Activated T-cell treated with anti-CD3 and anti-CD28 coated beads for 24 hours (primary cell): ENCODE measurements around the gene ASS1.

Experiments used
- DNase-seq: peaks from one replicate; pipeline ENCODE4 v3.0.0-alpha.2; 2020; ENCODE audit warnings: low read depth

Gene ASS1

DNA sequence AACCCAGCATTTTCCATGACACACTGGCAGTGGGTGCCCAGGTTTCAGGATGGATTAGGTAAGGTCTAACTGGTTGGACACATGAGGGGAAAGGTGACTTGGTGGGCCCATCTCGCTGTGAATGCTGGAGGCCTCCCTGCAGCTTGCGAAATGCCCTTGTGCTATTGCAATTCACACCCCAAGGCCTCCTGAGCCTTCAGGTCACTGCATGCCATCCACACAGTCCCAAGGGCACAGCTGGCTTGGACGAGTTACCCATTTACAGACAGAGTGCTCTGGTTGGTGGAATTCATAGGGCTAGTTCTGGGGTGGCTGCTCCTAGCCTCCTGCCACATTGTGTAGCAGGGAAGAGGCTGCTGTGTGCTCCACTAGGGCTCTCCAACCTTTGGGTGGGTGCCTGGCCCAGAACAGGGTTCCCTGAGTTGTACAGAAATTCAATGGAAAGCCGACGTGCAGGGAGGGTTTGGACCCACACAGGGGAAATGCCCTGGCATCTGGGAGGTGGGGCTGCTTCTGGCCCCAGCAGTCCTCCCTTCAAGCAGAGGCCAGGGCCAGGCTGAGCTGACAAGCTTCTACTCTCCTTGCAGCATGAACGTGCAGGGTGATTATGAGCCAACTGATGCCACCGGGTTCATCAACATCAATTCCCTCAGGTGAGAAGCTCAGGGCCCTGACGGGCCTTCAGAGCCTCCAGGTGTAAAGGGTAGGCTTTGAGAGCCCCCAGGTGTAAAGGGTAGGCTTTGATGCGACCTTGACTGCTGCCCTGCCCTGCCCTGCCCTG is 54.3 kb downstream of the ASS1 start:
- no peak for DNase-seq

GRCh38 chr9:130499804-130500263 is 55.1 kb downstream of the ASS1 start:
- DNase-seq = no peak

DNA sequence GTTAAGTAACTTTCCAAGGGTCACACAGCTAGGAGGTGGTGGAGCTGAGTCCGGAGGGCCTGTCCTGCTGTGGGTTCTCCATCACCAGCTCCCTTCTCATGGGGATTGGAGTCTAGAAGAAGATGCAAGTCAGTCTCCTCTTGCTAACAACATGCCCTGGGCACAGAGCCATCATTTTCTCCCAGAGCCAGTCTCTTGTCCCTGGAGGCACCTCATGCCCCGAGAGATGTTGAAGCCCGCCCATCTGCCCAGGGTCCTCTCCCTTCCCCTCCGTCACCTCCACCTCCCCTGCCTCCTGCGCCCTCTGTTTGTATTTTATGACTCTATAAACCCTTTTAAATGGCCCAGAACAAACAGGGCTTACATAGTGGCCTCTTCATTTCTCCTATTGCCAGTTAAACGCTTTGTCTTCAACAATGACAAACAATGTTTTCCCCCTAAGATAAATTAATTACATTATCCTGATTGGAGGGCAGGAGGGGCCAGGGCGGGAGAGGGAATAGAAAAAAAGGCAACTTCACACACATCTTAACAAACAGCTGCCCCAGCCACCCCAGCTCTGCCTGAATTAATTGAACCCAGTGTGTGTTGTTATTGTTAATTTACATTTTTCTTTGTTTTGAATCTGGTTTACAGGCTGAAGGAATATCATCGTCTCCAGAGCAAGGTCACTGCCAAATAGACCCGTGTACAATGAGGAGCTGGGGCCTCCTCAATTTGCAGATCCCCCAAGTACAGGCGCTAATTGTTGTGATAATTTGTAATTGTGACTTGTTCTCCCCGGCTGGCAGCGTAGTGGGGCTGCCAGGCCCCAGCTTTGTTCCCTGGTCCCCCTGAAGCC is 55.8 kb downstream of the ASS1 start:
- no peak for DNase-seq

GRCh38 chr9:130501639-130502038 is 56.9 kb downstream of the ASS1 start:
- DNase-seq = no peak

DNA sequence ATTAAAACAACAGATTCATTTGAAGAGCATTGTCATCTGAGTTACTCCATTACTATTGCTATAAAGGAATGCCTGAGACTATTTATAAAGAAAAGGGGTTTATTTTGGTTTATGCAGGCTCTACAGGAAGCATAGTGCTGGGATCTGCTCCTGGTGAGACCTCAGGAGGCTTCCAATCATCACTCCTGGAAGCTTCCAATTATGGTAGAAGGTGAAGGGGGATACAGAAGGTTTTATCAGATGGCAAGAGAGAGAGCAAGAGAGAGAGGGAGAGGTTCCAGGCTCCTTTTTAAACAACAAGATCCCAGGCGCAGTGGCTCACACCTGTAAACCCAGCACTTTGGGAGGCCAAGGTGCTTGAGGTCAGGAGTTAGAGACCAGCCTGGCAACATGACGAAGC is 63.5 kb downstream of the ASS1 start:
- DNase-seq = no peak

DNA sequence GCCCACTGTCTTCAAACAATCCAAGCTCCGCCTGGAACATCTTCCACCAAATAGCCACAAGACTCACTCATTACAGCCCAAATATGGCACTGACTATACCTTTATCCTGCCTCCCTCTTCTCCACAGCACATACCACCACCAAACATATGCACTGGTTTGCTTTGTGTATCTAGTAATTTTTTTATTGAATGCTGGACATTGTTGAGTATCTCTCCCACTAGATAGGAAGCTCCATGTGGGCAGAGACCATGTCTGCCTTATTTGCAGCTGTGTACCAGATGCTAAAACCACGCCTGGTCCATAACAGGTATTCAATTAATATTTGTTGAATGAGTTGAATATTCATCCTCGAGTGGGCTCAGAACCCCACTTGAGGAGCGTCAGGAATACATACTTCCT is 67.4 kb downstream of the ASS1 start:
- no peak for DNase-seq

DNA sequence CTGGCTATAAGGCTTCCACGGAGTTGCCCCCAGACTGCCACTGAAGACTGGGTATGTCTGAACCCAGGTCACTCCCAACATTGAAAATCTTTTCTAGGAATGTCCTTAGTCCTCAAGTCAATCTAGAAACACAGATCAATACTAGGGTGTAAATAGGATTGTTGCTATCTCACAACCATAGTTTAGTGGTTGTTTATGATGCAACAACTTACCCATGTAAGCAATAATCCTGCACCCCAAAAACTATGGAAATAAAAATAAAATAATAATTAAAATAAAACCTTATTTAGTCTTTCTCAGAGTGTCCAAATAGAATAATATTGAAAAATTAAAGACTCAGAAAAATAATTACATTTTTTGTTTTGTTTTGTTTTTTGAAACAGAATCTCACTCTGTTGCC is 68.3 kb downstream of the ASS1 start:
- DNase-seq = no peak

DNA sequence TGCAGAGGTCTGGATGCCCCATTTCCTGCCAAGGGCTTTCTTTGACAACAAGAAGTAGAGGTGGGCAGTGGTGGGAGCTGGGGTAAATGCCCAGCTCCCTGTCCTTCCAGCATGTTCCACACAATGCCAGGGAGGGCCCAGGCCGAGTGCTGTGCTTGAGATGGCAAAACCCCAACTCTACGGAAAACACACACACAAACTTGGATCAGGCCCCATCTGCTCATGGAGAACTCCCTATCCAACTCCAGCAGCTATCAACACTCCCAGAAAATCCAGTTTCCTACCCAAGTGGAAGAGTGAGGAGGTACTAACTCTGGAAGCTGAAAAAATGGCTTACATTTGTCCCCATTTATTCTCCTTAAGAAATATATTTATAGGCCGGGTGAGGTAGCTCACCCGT is 73.5 kb downstream of the ASS1 start:
- DNase-seq = no peak

- no peak for DNase-seq
Observed at GRCh38 chr9:130518943-130519799, 74.4 kb downstream of the ASS1 start.

- no peak for DNase-seq
Observed at GRCh38 chr9:130519927-130520326, 75.2 kb downstream of the ASS1 start.

DNA sequence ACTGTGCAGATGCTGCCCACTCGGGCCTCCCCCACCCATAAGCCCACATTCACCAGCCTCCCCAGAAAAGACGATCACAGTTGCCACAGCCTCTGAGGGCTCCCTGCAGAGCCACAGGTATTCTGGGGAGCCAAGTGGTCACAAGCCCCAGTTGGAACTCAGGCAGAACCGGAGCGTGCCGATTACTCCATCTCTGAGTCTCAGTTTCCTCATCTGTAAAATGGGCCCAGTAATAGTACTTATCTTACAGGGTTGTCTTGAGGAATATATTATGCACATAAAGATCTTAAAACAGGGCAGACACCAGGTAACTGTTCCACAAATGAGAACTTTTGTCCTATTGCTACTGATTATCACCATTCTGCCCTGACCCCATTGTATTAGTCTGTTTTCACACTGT is 77.0 kb downstream of the ASS1 start:
- DNase-seq = no peak

- DNase-seq = no peak
Observed at GRCh38 chr9:130522233-130522808, 77.6 kb downstream of the ASS1 start.

DNA sequence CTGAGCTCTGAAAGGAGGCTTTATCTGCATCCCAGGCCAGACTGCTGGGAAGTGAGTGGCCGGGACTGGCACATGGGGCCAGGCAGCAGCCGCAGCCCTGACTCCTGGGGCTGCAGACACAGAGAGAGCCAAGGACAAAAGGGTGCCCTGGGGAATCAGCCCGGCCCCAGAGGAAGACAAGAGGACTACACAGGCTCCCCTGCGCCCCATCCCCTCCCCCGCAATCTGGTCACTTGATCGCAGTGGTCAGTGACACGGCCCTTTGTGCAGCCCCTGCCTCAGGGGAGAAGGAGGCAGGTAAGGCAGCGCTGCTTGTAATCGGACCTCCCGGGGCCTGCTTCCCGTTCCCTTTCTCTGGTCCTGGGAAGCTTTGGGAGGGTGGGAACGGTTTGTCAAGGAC is 79.2 kb downstream of the ASS1 start:
- no peak for DNase-seq

- no peak for DNase-seq
Observed at GRCh38 chr9:130526193-130526853, 81.6 kb downstream of the ASS1 start.

- no peak for DNase-seq
Observed at GRCh38 chr9:130526854-130527650, 82.3 kb downstream of the ASS1 start.

- no peak for DNase-seq
Observed at GRCh38 chr9:130527651-130528310, 83.0 kb downstream of the ASS1 start.

DNA sequence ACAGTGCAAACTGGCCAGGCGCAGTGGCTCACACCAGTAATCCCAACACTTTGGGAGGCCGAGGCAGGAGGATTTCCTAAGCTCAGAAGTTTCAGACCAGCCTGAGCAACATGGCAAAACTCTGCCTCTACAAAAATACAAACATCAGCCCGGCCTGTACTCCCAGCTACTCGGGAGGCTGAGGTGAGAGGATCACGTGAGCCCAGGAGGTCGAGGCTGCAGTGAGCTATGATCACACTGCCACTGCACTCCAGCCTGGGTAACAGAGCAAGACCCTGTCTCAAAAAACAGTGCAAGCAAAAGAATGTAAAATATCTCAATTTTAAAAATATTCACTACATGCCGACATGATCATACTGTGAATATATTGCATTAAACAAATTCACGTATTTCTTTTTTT is 83.9 kb downstream of the ASS1 start:
- DNase-seq = no peak

DNA sequence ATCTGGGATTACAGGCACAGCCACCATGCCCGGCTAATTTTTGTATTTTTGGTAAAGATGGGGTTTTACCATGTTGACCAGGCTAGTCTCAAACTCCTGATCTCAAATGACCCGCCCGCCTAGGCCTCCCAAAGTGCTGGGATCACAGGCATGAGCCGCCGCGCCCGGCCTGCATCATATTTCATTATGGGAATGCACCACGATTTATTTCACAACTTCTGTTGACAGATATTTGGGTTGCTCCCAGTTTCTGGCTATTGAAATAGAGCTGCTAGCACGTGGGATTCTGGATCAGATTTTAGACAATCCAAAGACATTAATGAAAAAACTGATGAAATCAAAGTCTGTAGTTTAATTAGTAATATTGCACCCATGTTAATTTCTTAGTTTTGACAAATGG is 86.2 kb downstream of the ASS1 start:
- no peak for DNase-seq

DNA sequence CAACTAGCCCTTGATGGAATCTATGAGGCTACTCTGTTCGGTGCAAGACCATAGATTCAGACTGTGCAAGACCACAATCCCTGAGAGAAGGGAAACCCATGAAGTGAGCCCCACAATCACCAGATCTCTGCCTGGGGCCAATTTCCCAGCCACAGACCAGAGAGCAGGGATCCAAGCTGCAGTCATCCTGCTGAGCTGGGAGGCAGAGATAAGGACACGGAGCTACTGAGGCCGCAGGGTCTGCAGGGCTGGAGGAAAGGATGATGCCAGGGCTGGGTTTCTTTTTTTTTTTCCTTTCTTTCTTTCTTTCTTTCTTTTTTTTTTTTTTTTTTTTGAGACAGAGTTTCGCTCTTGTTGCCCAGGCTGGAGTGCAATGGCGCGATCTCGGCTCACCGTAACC is 86.9 kb downstream of the ASS1 start:
- DNase-seq = no peak

- no peak for DNase-seq
Observed at GRCh38 chr9:130532426-130533080, 87.8 kb downstream of the ASS1 start.
